Kidney capillary endothelial cell (primary cell): ENCODE measurements around the gene HLA-DPA1.
A peak's percentile ranks its signal among the peaks of the same experiment; 100 is the strongest.

Experiments used
- DNase-seq: peaks from one replicate; pipeline ENCODE4 v3.0.0-alpha.2; 2018; ENCODE audit warnings: low spot score

Gene HLA-DPA1

DNA sequence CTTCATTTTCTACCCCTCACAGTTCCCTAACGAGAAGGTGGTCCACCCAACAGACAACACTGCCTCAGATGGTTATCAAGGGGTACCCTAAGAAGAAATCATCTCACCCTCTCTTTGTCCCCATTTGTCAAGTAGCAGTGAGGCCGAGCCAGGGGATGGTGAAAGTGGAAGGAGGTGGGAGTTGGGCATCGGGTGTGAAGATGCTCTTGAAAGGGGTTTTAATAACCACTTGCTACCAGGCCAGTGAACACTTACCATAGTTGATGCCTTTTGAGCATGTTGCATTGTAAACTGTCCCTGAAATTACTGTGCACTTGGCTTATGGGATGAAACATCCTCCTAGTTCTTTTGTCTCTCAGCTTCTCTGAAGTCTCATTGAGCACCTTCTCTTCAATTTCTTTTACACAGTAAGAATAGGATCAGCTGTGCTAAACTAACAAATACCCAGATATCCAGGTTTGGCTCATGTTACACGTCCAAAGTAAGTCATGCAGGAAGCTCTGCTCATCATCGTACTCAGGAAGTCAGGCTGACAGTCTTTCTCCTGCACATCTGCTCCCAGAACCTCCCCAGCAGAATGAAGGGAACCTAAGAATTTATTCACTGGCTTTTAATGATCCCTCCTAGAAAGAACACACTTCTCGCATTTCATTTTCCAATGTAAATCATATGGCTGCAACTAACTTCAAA, 15.6 kb upstream of the HLA-DPA1 start:
- DNase-seq = no peak

DNA sequence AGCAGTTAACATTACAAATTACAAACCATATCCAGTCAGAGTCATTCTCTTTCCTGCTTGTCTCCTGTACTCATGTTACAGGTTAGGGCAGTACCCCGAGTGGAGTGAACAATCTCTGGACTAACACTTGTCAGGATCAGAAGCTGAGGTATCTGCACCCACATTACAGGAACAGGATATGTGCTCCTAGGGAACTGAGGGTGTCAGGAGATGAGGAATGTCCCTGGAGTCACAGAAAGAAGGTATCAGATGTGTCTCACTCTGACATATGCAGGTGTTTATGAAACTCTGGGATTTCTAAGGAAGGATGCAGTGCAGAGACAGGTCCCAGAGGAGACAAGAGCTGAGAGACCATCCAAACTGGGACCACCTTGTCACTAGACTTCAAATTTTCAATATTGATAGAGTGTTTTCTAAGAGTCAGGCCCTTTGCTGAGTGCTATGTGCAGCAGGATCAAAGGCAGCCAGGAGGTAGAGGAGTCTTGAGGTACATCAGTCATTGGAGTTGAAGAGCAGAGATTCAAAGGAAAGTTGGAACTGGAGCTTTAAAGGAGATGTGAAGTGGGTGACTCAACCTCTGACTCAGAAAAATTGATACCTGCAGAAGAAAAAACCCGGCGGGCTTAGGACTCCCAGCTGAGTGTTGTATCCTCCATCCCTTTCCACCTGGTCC, 14.9 kb upstream of the HLA-DPA1 start:
- DNase-seq = no peak

DNA sequence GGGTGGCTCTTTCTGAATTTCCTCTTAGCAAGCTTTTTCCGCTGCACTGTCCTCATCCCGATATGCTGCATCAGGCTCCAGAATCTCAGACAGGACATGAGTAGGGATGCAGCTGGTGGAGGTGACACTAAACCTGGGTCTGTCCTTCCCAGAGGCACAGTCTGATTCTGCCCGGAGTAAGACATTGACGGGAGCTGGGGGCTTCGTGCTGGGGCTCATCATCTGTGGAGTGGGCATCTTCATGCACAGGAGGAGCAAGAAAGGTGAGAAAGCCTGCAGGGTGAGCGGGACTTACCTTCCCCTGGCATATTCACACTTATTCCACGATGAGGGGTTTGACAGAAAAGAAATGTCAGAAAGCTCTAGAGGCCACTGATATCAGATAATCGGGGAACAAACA, 12.2 kb upstream of the HLA-DPA1 start:
- no peak for DNase-seq

DNA sequence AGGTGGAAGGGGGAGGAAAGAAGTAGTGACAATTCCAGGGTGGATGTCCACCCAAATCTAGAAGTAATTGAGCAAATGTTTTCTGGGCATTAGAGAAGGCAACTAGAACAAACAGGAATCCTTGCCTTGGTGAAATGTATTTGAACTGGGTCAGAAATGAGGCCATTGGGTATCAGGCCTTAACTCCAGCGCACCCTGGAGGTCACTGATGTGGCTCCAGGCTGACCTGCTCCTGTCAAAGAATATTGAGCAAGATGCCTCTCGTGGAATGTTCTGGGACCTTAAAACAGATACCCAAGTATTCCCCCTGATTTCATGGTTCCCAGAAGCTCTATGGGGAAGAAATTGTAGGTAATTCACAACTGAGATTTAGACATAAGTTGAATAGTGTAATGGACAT, 9.3 kb upstream of the HLA-DPA1 start:
- peak; percentile 18 for DNase-seq

DNA sequence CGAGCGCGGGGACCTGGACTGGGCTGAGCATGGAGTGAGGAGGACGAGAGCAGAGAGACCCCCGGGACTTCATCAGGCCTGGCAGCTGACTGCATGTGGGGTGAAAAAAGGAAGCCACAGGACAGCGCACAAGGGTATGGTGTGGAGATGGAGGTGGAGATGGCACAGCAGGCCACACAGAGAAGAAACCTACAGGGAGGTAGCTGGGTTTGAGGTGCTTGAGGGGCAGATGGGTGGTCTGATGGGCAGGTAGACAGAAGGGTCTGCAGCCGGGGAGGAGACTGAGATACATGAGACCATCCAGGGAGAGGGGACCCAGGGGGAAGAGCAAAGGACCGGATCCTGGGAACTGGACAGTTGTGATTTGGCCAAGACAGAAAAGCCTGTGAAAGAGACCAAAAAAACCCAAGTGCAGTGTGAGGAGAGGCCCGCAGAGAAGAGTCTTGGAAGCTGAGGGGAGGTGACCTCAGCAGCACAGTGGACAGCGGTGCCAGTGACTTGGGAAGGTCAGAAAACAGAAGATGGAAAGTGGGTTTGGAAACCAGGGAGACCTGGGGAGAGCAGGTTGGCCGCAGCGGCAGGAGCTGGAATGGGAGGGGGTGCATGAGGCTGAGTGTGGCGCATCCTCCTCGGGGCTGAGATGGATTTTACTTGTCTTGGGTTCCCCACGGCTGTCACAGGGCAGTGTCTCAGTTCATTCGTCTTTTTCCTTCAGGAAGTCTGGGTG, 7.8 kb upstream of the HLA-DPA1 start:
- DNase-seq = no peak

DNA sequence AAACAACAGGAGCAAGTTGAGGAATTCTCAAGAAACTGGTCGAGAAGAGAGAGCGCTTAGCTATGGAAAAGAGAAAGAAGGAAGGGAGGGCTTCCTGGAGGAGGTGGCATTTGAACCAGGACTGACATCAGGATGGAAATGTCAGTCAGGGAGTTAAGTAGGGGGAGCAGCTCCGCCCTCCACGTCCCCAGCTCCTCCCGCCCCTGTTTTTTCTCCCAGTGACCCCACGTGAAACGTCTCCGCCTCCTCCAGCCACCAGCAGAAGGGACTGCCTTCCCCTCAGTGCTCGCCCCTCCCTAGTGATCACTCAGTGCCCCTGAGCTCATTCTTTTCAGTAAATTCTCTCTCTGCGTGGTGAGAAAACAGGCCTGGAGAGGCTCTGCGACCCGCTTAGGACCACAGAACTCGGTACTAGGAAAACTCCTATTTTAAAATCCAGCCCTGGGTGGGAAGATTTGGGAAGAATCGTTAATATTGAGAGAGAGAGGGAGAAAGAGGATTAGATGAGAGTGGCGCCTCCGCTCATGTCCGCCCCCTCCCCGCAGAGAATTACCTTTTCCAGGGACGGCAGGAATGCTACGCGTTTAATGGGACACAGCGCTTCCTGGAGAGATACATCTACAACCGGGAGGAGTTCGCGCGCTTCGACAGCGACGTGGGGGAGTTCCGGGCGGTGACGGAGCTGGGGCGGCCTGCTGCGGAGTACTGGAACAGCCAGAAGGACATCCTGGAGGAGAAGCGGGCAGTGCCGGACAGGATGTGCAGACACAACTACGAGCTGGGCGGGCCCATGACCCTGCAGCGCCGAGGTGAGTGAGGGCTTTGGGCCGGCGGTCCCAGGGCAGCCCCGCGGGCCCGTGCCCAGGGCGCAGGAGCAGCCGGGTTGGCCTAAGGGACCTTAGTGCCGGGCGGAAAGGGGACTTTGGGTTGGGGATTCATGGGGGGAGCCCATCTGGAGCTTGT, 7.0 kb upstream of the HLA-DPA1 start:
- DNase-seq = peak; percentile 10

DNA sequence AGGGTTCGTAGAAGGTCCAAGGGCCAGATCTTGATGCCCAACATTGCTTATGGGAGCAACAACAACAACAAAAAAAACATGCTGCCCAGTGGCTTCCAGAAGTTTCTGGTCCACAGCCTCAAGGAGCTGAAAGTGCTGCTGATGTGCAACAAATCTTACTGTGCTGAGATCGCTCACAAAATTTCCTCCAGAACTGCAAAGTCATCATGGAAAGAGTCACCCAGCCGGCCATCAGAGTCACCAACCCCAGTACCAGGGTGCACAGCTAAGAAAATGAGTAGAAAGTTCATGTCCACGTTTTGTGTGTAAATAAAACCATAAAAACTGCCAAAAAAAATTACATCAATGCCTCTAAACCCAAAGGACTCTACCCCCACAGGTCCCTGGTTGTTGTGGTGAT, 6.1 kb upstream of the HLA-DPA1 start:
- no peak for DNase-seq

DNA sequence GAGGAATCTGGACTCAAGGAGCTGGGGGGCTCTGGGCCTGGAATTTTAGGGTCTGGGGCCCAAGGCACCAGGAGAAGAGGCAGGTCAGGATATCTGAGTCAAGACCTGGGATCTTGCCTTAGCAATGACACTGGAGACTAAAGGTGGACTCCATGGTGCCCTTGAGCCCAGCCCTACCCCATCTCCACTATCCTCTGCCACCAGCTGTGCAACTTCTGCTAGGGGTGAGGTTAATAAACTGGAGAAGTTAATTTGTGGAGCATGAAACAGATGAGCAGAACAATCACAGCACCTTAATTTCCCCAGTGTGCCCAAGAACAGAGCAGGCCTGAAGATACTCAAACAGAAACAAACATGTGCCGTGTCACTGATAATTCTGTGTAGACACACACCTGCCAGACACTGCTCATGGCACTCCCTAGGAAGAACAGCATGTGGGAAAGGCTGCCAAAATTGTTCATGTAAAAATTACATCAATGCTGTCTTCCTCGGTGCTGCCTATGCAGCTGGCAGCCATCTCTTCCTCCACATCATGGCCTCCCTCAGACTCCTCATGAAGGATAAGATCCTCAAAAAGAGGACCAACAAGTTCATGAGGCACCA, 5.6 kb upstream of the HLA-DPA1 start:
- no peak for DNase-seq

DNA sequence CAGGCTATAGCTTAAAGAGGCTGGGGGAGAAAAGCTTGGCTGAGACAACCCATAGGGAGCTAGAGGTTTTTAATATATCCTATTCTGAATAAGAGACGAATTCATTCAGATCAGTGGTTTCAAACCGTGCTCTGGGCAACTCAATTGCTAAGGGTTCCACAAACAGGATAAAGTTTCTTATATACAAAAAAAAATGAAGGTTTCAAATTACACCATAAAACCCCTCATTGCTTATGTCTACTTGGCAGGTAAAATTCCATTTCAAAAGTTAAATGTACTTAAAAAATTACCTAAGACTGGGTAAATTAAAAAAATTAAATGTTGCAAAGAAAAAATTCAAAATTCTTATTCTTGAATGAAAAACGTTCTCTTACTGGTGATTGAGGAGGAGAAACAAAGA, 5.0 kb upstream of the HLA-DPA1 start:
- DNase-seq = no peak

DNA sequence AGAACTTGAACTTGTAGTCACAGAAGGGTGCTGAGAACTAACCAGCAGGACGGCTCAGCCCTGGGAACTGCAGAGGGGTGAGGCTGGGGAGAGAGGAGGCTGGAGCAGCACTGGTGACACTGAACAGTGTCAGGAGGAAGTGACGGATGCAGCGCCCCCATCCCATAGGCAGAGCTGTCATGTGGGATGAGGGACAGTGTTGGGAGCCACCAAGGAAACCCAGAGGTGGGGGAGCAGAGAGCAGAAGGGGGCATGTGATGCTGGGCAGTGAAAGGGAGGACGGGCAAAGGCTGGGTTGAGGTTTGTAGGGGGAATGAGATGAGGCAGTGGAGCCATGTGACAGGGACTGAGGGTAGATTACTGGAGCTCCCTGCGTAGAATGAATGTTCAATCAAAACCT, 4.5 kb upstream of the HLA-DPA1 start:
- no peak for DNase-seq

DNA sequence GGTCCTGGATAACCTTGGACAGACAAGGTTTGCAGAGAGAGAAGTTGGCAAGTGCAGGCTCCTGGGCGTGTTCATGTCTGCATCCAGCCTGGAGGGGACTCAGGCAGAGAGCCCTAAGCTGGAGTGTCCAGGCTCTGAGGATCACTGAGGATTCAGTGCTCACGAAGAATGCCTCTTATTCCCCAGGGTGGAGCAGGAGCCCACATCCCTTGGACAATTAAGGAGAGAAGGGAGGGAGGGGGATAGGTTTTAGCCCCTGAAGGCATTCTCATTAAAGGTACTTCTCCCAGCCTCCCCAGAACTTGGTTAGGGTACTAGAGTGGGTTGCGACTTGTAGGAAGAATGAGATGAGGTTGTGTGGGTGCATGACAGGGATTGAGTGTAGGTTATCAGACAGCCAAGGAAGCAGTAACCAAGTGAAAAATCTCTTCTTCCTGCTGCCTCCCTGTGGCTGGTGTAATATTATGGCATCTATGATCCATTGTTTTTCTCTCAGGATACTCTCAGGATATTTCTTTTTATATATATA, 3.0 kb upstream of the HLA-DPA1 start:
- no peak for DNase-seq

DNA sequence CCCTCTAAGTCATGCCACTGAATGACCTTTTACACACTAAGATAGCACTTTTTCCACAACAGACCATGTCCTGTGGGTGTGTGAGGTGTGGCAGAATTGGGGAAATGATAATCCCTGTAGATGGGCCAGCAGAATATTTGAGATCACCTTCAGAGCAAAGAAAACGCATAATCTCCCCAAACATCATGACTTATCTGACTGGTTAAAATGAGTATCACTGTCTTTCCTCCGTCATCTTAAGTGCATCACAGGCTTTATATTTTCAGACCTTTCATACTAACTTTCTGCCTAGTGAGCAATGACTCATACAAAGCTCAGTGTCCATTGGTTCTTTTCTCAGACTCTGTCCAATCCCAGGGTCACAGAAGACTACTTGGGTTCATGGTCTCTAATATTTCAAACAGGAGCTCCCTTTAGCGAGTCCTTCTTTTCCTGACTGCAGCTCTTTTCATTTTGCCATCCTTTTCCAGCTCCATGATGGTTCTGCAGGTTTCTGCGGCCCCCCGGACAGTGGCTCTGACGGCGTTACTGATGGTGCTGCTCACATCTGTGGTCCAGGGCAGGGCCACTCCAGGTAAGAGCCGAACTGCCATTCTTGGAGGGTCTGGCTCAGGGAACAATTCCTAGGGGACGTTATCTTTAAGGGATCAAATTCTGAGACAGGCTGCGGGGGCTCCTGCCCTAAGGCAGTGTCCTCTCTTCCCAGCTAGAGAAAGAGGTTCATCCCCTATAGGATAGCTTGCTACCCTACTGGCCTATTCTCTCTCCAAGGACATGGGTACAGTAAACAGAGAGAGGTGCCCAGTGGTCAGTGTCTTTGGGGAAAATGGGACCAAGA, 2.3 kb upstream of the HLA-DPA1 start, which contains the start of gene HLA-DPB1:
TSS of gene HLA-DPB1 (plus strand) at position 423 of the 838 bp plus-strand sequence. CDS start at position 475, 52 bp downstream.
- peak; percentile 33 for DNase-seq

DNA sequence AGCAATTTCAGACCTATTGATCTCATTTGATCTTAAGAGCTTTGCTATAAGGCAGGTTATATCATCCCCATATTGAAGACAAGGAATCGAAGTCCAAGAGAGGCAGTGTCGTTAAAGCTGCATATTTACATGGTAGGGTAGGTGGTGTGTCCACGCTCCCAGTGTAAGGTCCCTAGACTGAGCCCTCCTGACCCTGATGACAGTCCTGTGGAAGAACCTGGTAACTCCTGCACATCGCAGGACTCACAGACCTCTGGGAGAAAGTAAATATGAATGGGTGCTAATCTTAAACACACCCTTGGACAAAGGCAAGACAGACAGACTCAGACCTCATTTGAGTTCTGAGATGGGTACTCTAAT, 1.7 kb upstream of the HLA-DPA1 start:
- no peak for DNase-seq

DNA sequence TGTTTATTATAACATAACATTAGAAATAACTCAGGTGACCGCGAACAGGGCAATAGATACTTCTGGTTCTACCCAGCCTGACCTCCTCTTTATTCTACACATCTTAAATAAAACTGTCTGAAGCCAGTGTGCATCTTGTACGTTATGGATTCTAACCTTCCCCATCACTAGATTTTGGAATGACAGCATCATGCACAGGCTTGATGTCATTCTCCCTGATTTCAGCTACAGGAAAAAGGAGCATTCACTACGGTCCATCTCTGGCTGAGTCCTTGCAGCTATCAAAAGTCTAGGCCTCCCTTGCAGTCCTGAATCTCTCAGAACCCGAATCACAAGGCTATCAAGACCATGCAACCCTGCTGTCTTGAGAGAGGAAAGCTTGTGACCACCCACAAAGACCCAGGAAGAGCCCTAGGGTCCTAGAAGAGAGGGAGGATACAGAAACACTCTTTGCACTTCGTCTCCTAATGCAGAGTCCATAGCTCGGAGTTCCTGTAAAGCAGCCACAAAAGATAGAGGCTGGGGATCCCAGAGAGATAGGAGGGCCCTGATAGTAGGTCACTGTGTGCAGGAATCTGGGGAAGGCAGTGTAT, 845 bp downstream of the HLA-DPA1 start:
- no peak for DNase-seq

DNA sequence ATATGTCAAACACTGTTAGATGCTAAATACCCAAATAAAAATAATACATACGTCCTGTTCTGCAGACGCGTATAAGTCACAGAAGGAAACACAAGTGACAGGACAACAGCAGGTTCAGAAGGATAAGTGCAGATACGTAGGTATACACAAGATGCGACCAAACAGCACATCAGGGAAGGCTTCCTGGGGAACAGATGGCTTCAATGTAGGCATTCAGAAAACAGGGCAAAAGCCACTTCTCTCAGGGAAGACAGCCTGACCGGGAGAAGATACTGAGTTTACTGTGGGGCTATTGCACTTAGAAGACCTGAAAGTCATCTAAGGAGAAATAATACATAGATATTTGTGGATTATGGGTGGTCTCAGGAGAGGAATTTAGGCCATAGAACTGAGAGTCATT, 1.9 kb downstream of the HLA-DPA1 start:
- DNase-seq = no peak

DNA sequence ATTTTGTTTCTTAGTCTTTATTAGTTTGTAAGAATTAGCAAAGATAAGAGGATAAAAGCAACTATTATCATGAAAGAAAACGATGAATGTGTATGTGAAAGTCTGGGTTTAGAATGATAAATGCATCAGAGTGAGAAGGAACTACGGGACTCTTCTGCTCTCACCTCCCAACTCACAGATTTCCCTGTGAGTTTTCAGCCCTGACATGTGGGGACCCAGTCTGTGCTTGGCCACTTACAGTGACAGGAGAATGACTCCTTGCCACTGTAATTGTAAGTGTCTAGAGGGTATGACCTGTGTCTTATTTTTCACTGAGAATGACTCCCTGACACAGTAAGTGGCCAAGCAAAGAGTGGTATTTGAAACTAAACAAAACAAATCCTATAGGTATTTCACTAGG, 2.5 kb downstream of the HLA-DPA1 start:
- no peak for DNase-seq

DNA sequence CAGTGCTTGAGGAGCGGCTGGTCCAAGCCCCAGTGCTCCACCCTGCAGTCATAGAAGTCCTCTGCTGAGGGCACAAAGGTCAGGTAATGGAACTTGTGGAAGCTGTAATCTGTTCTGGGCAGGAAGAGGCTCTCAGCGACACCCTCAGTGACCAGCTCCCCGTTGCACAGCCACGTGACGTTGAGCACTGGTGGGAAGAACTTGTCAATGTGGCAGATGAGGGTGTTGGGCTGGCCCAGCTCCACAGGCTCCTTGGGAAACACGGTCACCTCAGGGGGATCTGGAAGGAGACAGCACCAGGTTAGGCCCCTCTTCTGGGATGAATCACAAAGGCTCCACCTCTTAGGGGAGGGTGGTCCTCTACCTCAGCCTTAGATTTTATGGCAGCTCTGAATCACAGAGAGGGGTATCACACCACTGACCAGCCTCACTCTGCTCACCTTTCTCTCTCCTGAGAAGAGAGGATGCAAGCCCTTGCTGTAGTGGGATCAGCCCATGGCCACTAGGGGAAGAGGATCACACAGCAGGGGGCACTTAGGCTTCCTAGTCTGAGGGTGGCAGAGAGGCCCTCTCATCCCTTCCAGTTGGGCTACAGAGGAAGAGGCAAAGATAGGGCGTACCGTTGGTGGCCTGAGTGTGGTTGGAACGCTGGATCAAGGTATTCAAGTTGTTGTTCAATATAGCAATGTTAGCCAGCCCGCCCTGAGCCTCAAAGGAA, 4.3 kb downstream of the HLA-DPA1 start:
- DNase-seq = no peak

DNA sequence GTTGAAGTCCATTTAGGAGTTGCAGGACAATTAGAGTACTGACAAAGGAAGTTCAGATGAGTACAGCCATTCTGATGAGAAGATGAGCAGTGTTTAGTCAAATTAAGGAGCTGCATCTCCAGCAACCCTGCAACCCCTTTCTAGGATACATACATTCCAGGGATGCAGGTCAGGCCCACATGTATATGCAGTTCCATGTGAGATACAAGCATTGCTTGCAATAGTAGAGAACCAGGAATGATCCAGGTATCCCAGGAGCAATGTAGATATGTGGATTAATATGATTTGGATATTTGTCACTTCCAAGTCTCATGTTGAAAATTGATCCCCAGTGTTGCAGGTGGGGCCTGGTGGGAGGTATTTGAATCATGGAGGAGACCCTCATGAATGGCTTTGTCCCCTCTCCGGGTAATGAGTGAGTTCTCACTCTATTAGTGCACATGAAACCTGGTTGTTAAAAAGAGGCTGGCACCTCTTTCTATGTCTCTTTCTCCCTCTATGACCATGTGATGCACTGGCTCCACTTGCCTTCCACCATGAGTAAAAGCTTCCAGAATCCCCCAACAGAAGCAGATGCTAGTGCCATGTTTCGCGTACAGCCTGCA, 6.4 kb downstream of the HLA-DPA1 start:
- DNase-seq = no peak

DNA sequence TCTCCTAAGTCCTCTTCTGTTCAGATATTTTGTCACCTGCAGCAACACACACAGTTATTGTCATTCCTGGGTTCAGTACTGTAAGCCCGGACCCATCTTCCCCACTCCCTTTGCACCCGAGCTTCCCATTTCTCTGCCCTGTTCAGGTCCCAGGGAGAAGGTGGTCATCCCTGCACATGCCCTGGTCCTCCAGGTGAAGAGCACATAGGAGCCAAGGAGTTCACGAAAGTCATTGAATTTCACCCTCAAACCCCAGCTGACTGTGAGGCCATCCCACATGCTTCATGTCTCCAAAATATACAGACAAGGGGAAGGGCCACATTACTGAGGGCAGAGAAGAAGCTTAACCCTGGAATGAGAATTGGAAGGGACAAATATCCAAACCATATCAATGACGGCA, 8.1 kb downstream of the HLA-DPA1 start:
- DNase-seq = no peak
